Measurements from ENCODE around the gene ADAMTS16.

Gene ADAMTS16

GRCh38 chr5:5209510-5210286, 69.6 kb downstream of the ADAMTS16 start:
- TF ChIP-seq POLR2A (IDR thresholded peaks at IDR 0.05; ENCODE audit: low read depth, low read length) = no peak
- no peak for DNase-seq (ENCODE audit: insufficient read length, low spot score)
- no peak for FAIRE-seq

- FAIRE-seq (no peak), DNase-seq (ENCODE audit: insufficient read length, low spot score) (no peak)
Measured at GRCh38 chr5:5217371-5217770, 77.2 kb downstream of the ADAMTS16 start.

GRCh38 chr5:5218396-5218795, 78.3 kb downstream of the ADAMTS16 start:
- TF ChIP-seq POLR2A (IDR thresholded peaks at IDR 0.05; ENCODE audit: low read depth, low read length) = no peak
- no peak for FAIRE-seq

More at GRCh38 chr5:5217371-5217770, 77.2 kb downstream of the ADAMTS16 start:
- no peak for TF ChIP-seq POLR2A (IDR thresholded peaks at IDR 0.05; ENCODE audit: low read depth, low read length)

GRCh38 chr5:5219541-5219940, 79.4 kb downstream of the ADAMTS16 start:
- DNase-seq (ENCODE audit: insufficient read length, low spot score) = no peak
- TF ChIP-seq POLR2A (IDR thresholded peaks at IDR 0.05; ENCODE audit: low read depth, low read length) = no peak
- FAIRE-seq = no peak

More at GRCh38 chr5:5218396-5218795, 78.3 kb downstream of the ADAMTS16 start:
- DNase-seq (ENCODE audit: insufficient read length, low spot score) = no peak

- no peak for TF ChIP-seq POLR2A (IDR thresholded peaks at IDR 0.05; ENCODE audit: low read depth, low read length)
- FAIRE-seq = no peak
- DNase-seq (ENCODE audit: insufficient read length, low spot score) = no peak
Measured at GRCh38 chr5:5220901-5221631, 80.9 kb downstream of the ADAMTS16 start.

- DNase-seq (ENCODE audit: insufficient read length, low spot score) (peak; percentile 12), FAIRE-seq (peak; percentile 6)
- no peak for TF ChIP-seq POLR2A (IDR thresholded peaks at IDR 0.05; ENCODE audit: low read depth, low read length)
Measured at GRCh38 chr5:5221724-5222123, 81.6 kb downstream of the ADAMTS16 start.

- DNase-seq (ENCODE audit: insufficient read length, low spot score) = no peak
- TF ChIP-seq POLR2A (IDR thresholded peaks at IDR 0.05; ENCODE audit: low read depth, low read length) = no peak
- FAIRE-seq = no peak
Measured at GRCh38 chr5:5231576-5231975, 91.4 kb downstream of the ADAMTS16 start.

GRCh38 chr5:5234912-5235311, 94.8 kb downstream of the ADAMTS16 start:
- FAIRE-seq (no peak), DNase-seq (ENCODE audit: insufficient read length, low spot score) (no peak)
- no peak for TF ChIP-seq POLR2A (IDR thresholded peaks at IDR 0.05; ENCODE audit: low read depth, low read length)

- TF ChIP-seq POLR2A (IDR thresholded peaks at IDR 0.05; ENCODE audit: low read depth, low read length) = no peak
- DNase-seq (ENCODE audit: insufficient read length, low spot score) (no peak), FAIRE-seq (no peak)
Measured at GRCh38 chr5:5235685-5236084, 95.6 kb downstream of the ADAMTS16 start.

- no peak for DNase-seq (ENCODE audit: insufficient read length, low spot score)
- FAIRE-seq = no peak
Measured at GRCh38 chr5:5239191-5239590, 99.1 kb downstream of the ADAMTS16 start.

GRCh38 chr5:5240234-5240633, 100.1 kb downstream of the ADAMTS16 start:
- no peak for TF ChIP-seq POLR2A (IDR thresholded peaks at IDR 0.05; ENCODE audit: low read depth, low read length)
- FAIRE-seq (no peak), DNase-seq (ENCODE audit: insufficient read length, low spot score) (no peak)

More at GRCh38 chr5:5239191-5239590, 99.1 kb downstream of the ADAMTS16 start:
- TF ChIP-seq POLR2A (IDR thresholded peaks at IDR 0.05; ENCODE audit: low read depth, low read length) = no peak

- DNase-seq (ENCODE audit: insufficient read length, low spot score) (no peak), FAIRE-seq (no peak)
- no peak for TF ChIP-seq POLR2A (IDR thresholded peaks at IDR 0.05; ENCODE audit: low read depth, low read length)
Measured at GRCh38 chr5:5242056-5242455, 101.9 kb downstream of the ADAMTS16 start.

- no peak for DNase-seq (ENCODE audit: insufficient read length, low spot score)
- no peak for FAIRE-seq
- no peak for TF ChIP-seq POLR2A (IDR thresholded peaks at IDR 0.05; ENCODE audit: low read depth, low read length)
Measured at GRCh38 chr5:5246736-5247135, 106.6 kb downstream of the ADAMTS16 start.

- DNase-seq (ENCODE audit: insufficient read length, low spot score) = no peak
- no peak for FAIRE-seq
- TF ChIP-seq POLR2A (IDR thresholded peaks at IDR 0.05; ENCODE audit: low read depth, low read length) = no peak
Measured at GRCh38 chr5:5250758-5251157, 110.6 kb downstream of the ADAMTS16 start.

- no peak for DNase-seq (ENCODE audit: insufficient read length, low spot score)
- FAIRE-seq = no peak
- no peak for TF ChIP-seq POLR2A (IDR thresholded peaks at IDR 0.05; ENCODE audit: low read depth, low read length)
Measured at GRCh38 chr5:5252106-5252505, 112.0 kb downstream of the ADAMTS16 start.

Data from H54 (cell line).